WTC11 (cell line): ENCODE results near the gene TGFBR2. TPM values are rescaled to one million over a fixed set of nuclear protein-coding genes. Genes with fewer than 3 reads are reported as not detected.

ENCODE experiments used
- ATAC-seq: fragments of 200-7000 bp; cut with Tn5 transposase; 2 replicates; pipeline ENCODE4 v1.10.0; 2021; ENCODE audit warnings: mild to moderate bottlenecking, moderate library complexity
- CTCF ChIA-PET: fragments of 300-600 bp; sonication (Branson Sonifier 250); formaldehyde crosslinking; loops from one replicate; lab custom pipeline; 2021; ENCODE audit warnings: antibody characterized with exemption; lab: Charles Lee
- POLR2A ChIA-PET: fragments of 350-600 bp; sonication (Branson Sonifier 250); formaldehyde crosslinking; loops from one replicate; lab custom pipeline; 2021; ENCODE audit warnings: antibody characterized with exemption; lab: Charles Lee
- DNase-seq: peaks from one replicate; pipeline ENCODE4 v3.0.0; 2021; ENCODE audit warnings: low spot score
- H3K27ac Mint-ChIP-seq: 2 replicates; pipeline ENCODE4 v1.8.0; 2021; ENCODE audit warnings: mixed read lengths
- H3K27me3 Mint-ChIP-seq: 2 replicates; pipeline ENCODE4 v1.8.0; 2021; ENCODE audit warnings: low read depth, mild to moderate bottlenecking, moderate library complexity, mixed read lengths
- H3K36me3 Mint-ChIP-seq: 2 replicates; pipeline ENCODE4 v1.8.0; 2021; ENCODE audit warnings: mixed read lengths
- H3K4me1 Mint-ChIP-seq: 2 replicates; pipeline ENCODE4 v1.8.0; 2022; ENCODE audit warnings: mixed read lengths
- H3K4me3 Mint-ChIP-seq: 2 replicates; pipeline ENCODE4 v1.8.0; 2021; ENCODE audit warnings: mild to moderate bottlenecking, moderate library complexity, mixed read lengths
- H3K9me3 Mint-ChIP-seq: 2 replicates; pipeline ENCODE4 v1.8.0; 2021; ENCODE audit warnings: mixed read lengths
- ATF1 ChIP-seq: sonication (generic); formaldehyde crosslinking; IDR thresholded peaks from 2 replicates; pipeline ENCODE4 v1.8.1; 2023; ENCODE audit warnings: mild to moderate bottlenecking, moderate library complexity, missing genetic modification reagents
- CREM ChIP-seq: sonication (generic); formaldehyde crosslinking; IDR thresholded peaks from 2 replicates; pipeline ENCODE4 v1.8.1; 2022; ENCODE audit warnings: mild to moderate bottlenecking, missing genetic modification reagents, moderate library complexity
- FOXJ3 ChIP-seq: sonication (generic); formaldehyde crosslinking; IDR thresholded peaks from 2 replicates; pipeline ENCODE4 v1.9.0; 2021; ENCODE audit warnings: missing genetic modification reagents, mild to moderate bottlenecking, borderline replicate concordance
- FOXK1 ChIP-seq: sonication (generic); formaldehyde crosslinking; IDR thresholded peaks from 2 replicates; pipeline ENCODE4 v1.8.0; 2022; ENCODE audit warnings: mild to moderate bottlenecking, moderate library complexity, missing genetic modification reagents
- GABPB1 ChIP-seq: sonication (generic); formaldehyde crosslinking; IDR thresholded peaks from 2 replicates; pipeline ENCODE4 v1.8.1; 2023; ENCODE audit warnings: mild to moderate bottlenecking, missing genetic modification reagents
- GRHL2 ChIP-seq: fragments of 250-450 bp; sonication (Bioruptor Pico); IDR thresholded peaks from 2 replicates; pipeline ENCODE4 v1.8.0; 2022; ENCODE audit warnings: mild to moderate bottlenecking, moderate library complexity; ENCODE audit not compliant: insufficient replicate concordance, severe bottlenecking
- OVOL2 ChIP-seq: fragments of 250-450 bp; sonication (Bioruptor Pico); IDR thresholded peaks from 2 replicates; pipeline ENCODE4 v1.9.0; 2021; ENCODE audit warnings: mild to moderate bottlenecking, borderline replicate concordance
- RELA ChIP-seq: sonication (generic); formaldehyde crosslinking; IDR thresholded peaks from 2 replicates; pipeline ENCODE4 v1.8.1; 2022; ENCODE audit warnings: missing genetic modification reagents, mild to moderate bottlenecking, borderline replicate concordance
- SMAD3 ChIP-seq: sonication (generic); formaldehyde crosslinking; IDR thresholded peaks from 2 replicates; pipeline ENCODE4 v1.8.0; 2022; ENCODE audit warnings: missing genetic modification reagents, mild to moderate bottlenecking, borderline replicate concordance
- SMAD4 ChIP-seq: sonication (generic); formaldehyde crosslinking; IDR thresholded peaks from 2 replicates; pipeline ENCODE4 v1.8.0; 2022; ENCODE audit warnings: mild to moderate bottlenecking, missing genetic modification reagents
- SP1 ChIP-seq: sonication (generic); formaldehyde crosslinking; conservative IDR thresholded peaks from 2 replicates; pipeline ENCODE4 v1.8.1; 2022; ENCODE audit warnings: missing genetic modification reagents
- TEAD1 ChIP-seq: sonication (generic); formaldehyde crosslinking; IDR thresholded peaks from 2 replicates; pipeline ENCODE4 v1.8.0; 2022; ENCODE audit warnings: mild to moderate bottlenecking, missing genetic modification reagents
- TP53 ChIP-seq: sonication (generic); formaldehyde crosslinking; IDR thresholded peaks from 2 replicates; pipeline ENCODE4 v1.8.1; 2023; ENCODE audit warnings: mild to moderate bottlenecking, missing genetic modification reagents
- ZNF263 ChIP-seq: sonication (generic); formaldehyde crosslinking; IDR thresholded peaks from 2 replicates; pipeline ENCODE4 v1.8.1; 2022; ENCODE audit warnings: low read depth, mild to moderate bottlenecking, moderate library complexity, missing genetic modification reagents
- ZNF317 ChIP-seq: sonication (generic); formaldehyde crosslinking; IDR thresholded peaks from 2 replicates; pipeline ENCODE4 v1.8.1; 2023; ENCODE audit warnings: low read depth, mild to moderate bottlenecking, moderate library complexity, missing genetic modification reagents, borderline replicate concordance
- ZNF416 ChIP-seq: fragments of 250-450 bp; sonication (Bioruptor Pico); IDR thresholded peaks from 2 replicates; pipeline ENCODE4 v1.9.0; 2021; ENCODE audit warnings: mild to moderate bottlenecking, inconsistent platforms
- total RNA-seq: library from RNA; stranded (reverse); gene quantifications from 3 replicates; pipeline ENCODE4 v1.2.3, GENCODE V29; 2021
- TF ChIP-seq, protein P1 (sequence below): sonication (generic); formaldehyde crosslinking; IDR thresholded peaks from 2 replicates; pipeline ENCODE4 v1.8.0; 2023; ENCODE audit warnings: missing genetic modification reagents, mild to moderate bottlenecking, borderline replicate concordance
- TF ChIP-seq, protein P2 (sequence below): sonication (generic); formaldehyde crosslinking; IDR thresholded peaks from 2 replicates; pipeline ENCODE4 v1.8.0; 2022; ENCODE audit warnings: mild to moderate bottlenecking, missing genetic modification reagents
- TF ChIP-seq, protein P3 (sequence below): sonication (generic); formaldehyde crosslinking; IDR thresholded peaks from 2 replicates; pipeline ENCODE4 v1.8.1; 2023; ENCODE audit warnings: mild to moderate bottlenecking, moderate library complexity, missing genetic modification reagents
- TF ChIP-seq, protein P4 (sequence below): sonication (generic); formaldehyde crosslinking; IDR thresholded peaks from 2 replicates; pipeline ENCODE4 v1.8.0; 2023; ENCODE audit warnings: mild to moderate bottlenecking, missing genetic modification reagents
- TF ChIP-seq, protein P5 (sequence below): fragments of 250-450 bp; sonication (Bioruptor Pico); conservative IDR thresholded peaks from 2 replicates; pipeline ENCODE4 v1.9.0; 2021; ENCODE audit warnings: mild to moderate bottlenecking

TGFBR2 gene
- total RNA-seq, 1 experiment from 2014 or later = 9.6 TPM

DNA sequence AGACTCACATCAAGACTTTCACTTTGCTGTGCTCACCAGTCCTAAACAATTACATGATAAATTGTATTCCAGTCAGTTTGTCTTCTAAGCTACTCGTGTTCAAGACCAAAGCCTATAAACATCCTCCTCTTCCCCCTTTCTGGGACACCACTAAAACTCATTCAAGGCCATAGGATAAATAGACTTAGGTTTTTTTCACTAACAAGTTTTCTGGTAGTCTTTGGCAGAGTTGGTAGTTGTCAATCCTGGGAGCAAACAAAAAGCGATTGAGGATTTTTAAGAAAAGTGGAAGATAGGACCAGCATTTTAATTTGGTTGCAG is 114.9 kb downstream of the TGFBR2 start (continued):
- TF ChIP-seq, protein P1, sequence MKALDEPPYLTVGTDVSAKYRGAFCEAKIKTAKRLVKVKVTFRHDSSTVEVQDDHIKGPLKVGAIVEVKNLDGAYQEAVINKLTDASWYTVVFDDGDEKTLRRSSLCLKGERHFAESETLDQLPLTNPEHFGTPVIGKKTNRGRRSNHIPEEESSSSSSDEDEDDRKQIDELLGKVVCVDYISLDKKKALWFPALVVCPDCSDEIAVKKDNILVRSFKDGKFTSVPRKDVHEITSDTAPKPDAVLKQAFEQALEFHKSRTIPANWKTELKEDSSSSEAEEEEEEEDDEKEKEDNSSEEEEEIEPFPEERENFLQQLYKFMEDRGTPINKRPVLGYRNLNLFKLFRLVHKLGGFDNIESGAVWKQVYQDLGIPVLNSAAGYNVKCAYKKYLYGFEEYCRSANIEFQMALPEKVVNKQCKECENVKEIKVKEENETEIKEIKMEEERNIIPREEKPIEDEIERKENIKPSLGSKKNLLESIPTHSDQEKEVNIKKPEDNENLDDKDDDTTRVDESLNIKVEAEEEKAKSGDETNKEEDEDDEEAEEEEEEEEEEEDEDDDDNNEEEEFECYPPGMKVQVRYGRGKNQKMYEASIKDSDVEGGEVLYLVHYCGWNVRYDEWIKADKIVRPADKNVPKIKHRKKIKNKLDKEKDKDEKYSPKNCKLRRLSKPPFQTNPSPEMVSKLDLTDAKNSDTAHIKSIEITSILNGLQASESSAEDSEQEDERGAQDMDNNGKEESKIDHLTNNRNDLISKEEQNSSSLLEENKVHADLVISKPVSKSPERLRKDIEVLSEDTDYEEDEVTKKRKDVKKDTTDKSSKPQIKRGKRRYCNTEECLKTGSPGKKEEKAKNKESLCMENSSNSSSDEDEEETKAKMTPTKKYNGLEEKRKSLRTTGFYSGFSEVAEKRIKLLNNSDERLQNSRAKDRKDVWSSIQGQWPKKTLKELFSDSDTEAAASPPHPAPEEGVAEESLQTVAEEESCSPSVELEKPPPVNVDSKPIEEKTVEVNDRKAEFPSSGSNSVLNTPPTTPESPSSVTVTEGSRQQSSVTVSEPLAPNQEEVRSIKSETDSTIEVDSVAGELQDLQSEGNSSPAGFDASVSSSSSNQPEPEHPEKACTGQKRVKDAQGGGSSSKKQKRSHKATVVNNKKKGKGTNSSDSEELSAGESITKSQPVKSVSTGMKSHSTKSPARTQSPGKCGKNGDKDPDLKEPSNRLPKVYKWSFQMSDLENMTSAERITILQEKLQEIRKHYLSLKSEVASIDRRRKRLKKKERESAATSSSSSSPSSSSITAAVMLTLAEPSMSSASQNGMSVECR (CRISPR knock-in tag) = no peak
- TF ChIP-seq GRHL2 (CRISPR knock-in tag) (no peak), ZNF317 (no peak), FOXJ3 (CRISPR knock-in tag) (no peak)

DNA sequence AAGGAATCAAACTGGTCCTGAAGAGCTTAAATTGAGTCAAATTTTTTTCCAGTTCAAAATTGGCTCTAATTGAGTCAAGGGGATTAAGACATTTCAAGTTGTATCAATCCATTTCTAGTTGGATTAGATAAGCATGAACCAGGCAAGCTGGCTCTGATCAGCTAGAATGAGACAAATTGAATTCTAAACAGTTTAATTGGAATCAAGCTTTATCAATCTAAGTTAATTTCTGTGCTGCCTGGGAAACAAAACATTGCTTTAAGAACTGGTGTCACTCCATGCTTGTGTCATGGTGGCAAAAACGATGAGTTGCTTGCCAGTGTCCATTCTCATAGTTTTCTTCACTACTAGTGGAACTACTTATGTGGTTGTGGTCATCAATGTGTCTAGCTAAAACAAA is 116.8 kb downstream of the TGFBR2 start:
- peaks cover 7% of the 10 kb centered on the region for H3K4me1 Mint-ChIP-seq
- H3K4me3 Mint-ChIP-seq = no peak overlapping the region
- no peak overlapping the region for H3K27ac Mint-ChIP-seq
- H3K27me3 Mint-ChIP-seq = no peaks in the 10 kb centered on the region
- DNase-seq = no peak
- ChIA-PET POLR2A (no interaction called here), CTCF (no interaction called here)
- peaks cover 9% of the 10 kb centered on the region for H3K9me3 Mint-ChIP-seq
- no peak for ATAC-seq
- H3K36me3 Mint-ChIP-seq = no peaks in the 10 kb centered on the region
- TF ChIP-seq RELA (no peak), CREM (CRISPR knock-in tag) (no peak), TEAD1 (no peak), ZNF416 (CRISPR knock-in tag) (no peak), SMAD4 (CRISPR knock-in tag) (no peak), SMAD3 (CRISPR knock-in tag) (no peak), ZNF263 (CRISPR knock-in tag) (no peak), TP53 (CRISPR knock-in tag) (no peak), ATF1 (CRISPR knock-in tag) (no peak), OVOL2 (no peak), FOXK1 (CRISPR knock-in tag) (no peak), FOXJ3 (CRISPR knock-in tag) (no peak), SP1 (no peak), GABPB1 (CRISPR knock-in tag) (no peak)
- TF ChIP-seq, protein P2, sequence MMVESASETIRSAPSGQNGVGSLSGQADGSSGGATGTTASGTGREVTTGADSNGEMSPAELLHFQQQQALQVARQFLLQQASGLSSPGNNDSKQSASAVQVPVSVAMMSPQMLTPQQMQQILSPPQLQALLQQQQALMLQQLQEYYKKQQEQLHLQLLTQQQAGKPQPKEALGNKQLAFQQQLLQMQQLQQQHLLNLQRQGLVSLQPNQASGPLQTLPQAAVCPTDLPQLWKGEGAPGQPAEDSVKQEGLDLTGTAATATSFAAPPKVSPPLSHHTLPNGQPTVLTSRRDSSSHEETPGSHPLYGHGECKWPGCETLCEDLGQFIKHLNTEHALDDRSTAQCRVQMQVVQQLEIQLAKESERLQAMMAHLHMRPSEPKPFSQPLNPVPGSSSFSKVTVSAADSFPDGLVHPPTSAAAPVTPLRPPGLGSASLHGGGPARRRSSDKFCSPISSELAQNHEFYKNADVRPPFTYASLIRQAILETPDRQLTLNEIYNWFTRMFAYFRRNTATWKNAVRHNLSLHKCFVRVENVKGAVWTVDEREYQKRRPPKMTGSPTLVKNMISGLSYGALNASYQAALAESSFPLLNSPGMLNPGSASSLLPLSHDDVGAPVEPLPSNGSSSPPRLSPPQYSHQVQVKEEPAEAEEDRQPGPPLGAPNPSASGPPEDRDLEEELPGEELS (CRISPR knock-in tag) = no peak
- TF ChIP-seq, protein P3, sequence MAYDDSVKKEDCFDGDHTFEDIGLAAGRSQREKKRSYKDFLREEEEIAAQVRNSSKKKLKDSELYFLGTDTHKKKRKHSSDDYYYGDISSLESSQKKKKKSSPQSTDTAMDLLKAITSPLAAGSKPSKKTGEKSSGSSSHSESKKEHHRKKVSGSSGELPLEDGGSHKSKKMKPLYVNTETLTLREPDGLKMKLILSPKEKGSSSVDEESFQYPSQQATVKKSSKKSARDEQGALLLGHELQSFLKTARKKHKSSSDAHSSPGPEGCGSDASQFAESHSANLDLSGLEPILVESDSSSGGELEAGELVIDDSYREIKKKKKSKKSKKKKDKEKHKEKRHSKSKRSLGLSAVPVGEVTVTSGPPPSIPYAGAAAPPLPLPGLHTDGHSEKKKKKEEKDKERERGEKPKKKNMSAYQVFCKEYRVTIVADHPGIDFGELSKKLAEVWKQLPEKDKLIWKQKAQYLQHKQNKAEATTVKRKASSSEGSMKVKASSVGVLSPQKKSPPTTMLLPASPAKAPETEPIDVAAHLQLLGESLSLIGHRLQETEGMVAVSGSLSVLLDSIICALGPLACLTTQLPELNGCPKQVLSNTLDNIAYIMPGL = no peak
- TF ChIP-seq, protein P4, sequence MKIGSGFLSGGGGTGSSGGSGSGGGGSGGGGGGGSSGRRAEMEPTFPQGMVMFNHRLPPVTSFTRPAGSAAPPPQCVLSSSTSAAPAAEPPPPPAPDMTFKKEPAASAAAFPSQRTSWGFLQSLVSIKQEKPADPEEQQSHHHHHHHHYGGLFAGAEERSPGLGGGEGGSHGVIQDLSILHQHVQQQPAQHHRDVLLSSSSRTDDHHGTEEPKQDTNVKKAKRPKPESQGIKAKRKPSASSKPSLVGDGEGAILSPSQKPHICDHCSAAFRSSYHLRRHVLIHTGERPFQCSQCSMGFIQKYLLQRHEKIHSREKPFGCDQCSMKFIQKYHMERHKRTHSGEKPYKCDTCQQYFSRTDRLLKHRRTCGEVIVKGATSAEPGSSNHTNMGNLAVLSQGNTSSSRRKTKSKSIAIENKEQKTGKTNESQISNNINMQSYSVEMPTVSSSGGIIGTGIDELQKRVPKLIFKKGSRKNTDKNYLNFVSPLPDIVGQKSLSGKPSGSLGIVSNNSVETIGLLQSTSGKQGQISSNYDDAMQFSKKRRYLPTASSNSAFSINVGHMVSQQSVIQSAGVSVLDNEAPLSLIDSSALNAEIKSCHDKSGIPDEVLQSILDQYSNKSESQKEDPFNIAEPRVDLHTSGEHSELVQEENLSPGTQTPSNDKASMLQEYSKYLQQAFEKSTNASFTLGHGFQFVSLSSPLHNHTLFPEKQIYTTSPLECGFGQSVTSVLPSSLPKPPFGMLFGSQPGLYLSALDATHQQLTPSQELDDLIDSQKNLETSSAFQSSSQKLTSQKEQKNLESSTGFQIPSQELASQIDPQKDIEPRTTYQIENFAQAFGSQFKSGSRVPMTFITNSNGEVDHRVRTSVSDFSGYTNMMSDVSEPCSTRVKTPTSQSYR (CRISPR knock-in tag) = no peak
- TF ChIP-seq, protein P5, sequence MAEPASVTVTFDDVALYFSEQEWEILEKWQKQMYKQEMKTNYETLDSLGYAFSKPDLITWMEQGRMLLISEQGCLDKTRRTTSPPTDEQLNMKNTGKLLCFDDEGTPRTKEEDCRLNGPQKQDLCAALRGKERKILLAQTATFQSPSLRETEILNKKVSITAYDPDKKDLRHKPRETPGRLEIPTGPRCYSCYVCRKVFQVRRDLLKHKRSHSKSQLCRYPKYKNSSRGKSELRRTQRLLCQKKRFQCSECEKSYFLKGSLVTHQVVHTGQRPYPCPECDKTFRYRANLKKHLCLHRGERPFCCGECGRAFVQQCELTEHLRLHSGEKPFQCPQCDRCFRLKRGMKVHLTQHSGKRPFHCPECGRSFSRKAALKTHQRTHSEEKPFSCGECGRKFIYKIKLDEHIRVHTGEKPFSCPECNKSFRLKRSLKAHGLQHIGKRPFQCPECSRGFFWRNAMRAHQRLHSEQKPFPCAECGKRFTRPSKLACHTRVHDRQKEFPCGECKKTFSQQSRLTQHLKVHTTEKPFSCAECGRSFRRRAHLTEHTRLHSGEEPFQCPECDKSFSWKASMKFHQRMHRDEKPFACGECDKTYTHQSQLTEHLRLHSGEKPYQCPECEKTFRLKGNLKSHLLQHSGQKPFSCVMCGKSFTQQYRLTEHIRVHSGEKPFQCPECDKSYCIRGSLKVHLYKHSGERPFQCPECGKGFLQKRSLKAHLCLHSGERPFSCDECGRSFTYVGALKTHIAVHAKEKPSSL (CRISPR knock-in tag) = no peak
